Right forelimb (tissue), 1 donor: ENCODE results near the gene HTRA3.

ENCODE experiments used
- DNase-seq: peaks from one replicate; pipeline ENCODE4 v3.0.0-alpha.2; 2018

HTRA3 gene

GRCh38 chr4:8250227-8250626, 19.3 kb upstream of the HTRA3 start:
- no peak for DNase-seq

- DNase-seq, result no peak
Measured at GRCh38 chr4:8250637-8251036, 18.9 kb upstream of the HTRA3 start.

- DNase-seq, result no peak
Measured at GRCh38 chr4:8251110-8251883, 18.3 kb upstream of the HTRA3 start.

- DNase-seq, result no peak
Measured at GRCh38 chr4:8252301-8253173, 17.0 kb upstream of the HTRA3 start.

- no peak for DNase-seq
Measured at GRCh38 chr4:8254076-8254475, 15.5 kb upstream of the HTRA3 start.

- peak; percentile 78 for DNase-seq
Measured at GRCh38 chr4:8255698-8256441, 13.7 kb upstream of the HTRA3 start.

- no peak for DNase-seq
Measured at GRCh38 chr4:8257854-8258253, 11.7 kb upstream of the HTRA3 start.

GRCh38 chr4:8258552-8259212, 10.9 kb upstream of the HTRA3 start:
- no peak for DNase-seq

GRCh38 chr4:8259743-8260430, 9.7 kb upstream of the HTRA3 start:
- no peak for DNase-seq

GRCh38 chr4:8260656-8261111, 8.9 kb upstream of the HTRA3 start:
- DNase-seq, result no peak

- DNase-seq, result peak; percentile 73
Measured at GRCh38 chr4:8261851-8262535, 7.6 kb upstream of the HTRA3 start.

GRCh38 chr4:8262637-8263322, 6.8 kb upstream of the HTRA3 start:
- no peak for DNase-seq

- DNase-seq, result no peak
Measured at GRCh38 chr4:8263397-8263796, 6.2 kb upstream of the HTRA3 start.

GRCh38 chr4:8264106-8264505, 5.4 kb upstream of the HTRA3 start:
- no peak for DNase-seq

- no peak for DNase-seq
Measured at GRCh38 chr4:8265171-8265929, 4.2 kb upstream of the HTRA3 start.

GRCh38 chr4:8266088-8266487, 3.5 kb upstream of the HTRA3 start:
- no peak for DNase-seq

- no peak for DNase-seq
Measured at GRCh38 chr4:8266508-8266907, 3.0 kb upstream of the HTRA3 start.

- DNase-seq, result no peak
Measured at GRCh38 chr4:8267077-8267476, 2.5 kb upstream of the HTRA3 start.

- no peak for DNase-seq
Measured at GRCh38 chr4:8268211-8268610, 1.3 kb upstream of the HTRA3 start.

- DNase-seq, result no peak
Measured at GRCh38 chr4:8268901-8269534, 536 bp upstream of the HTRA3 start.
